ENCODE measurements around the gene TAF1.
"Not testable (repeated sequence)": the region's sequence is repeated elsewhere in the genome, so short reads cannot be mapped to it uniquely, and the experiment has no call there.

TAF1 gene, protein sequence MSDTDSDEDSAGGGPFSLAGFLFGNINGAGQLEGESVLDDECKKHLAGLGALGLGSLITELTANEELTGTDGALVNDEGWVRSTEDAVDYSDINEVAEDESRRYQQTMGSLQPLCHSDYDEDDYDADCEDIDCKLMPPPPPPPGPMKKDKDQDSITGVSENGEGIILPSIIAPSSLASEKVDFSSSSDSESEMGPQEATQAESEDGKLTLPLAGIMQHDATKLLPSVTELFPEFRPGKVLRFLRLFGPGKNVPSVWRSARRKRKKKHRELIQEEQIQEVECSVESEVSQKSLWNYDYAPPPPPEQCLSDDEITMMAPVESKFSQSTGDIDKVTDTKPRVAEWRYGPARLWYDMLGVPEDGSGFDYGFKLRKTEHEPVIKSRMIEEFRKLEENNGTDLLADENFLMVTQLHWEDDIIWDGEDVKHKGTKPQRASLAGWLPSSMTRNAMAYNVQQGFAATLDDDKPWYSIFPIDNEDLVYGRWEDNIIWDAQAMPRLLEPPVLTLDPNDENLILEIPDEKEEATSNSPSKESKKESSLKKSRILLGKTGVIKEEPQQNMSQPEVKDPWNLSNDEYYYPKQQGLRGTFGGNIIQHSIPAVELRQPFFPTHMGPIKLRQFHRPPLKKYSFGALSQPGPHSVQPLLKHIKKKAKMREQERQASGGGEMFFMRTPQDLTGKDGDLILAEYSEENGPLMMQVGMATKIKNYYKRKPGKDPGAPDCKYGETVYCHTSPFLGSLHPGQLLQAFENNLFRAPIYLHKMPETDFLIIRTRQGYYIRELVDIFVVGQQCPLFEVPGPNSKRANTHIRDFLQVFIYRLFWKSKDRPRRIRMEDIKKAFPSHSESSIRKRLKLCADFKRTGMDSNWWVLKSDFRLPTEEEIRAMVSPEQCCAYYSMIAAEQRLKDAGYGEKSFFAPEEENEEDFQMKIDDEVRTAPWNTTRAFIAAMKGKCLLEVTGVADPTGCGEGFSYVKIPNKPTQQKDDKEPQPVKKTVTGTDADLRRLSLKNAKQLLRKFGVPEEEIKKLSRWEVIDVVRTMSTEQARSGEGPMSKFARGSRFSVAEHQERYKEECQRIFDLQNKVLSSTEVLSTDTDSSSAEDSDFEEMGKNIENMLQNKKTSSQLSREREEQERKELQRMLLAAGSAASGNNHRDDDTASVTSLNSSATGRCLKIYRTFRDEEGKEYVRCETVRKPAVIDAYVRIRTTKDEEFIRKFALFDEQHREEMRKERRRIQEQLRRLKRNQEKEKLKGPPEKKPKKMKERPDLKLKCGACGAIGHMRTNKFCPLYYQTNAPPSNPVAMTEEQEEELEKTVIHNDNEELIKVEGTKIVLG (N-terminal part only)

GRCh38 chrX:71365875-71366673, at the start of gene TAF1:
Gene TAF1 (plus strand): TSS chrX:71366357. CDS start chrX:71366375, 18 bp downstream.
- DNase-seq, result peak; percentile 86 to 88

DNA sequence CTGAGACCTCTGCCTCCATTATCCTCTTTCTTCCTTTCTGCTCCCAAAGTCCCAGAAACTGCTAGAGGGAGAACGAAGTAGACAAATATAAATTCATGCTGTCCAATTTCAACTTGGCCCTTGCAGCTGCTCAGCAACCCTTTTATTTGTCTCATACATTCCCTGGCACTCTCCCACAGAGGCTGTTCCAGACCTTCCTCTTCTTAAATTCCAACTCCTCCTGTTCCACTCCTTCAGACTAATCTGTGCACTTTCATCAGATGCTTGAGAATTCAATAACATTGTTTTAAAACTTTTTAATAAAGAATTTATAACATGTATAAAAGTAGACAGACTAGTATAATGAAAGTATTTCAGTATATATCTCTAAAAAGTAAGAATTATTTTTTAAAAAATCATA, 49.2 kb upstream of the TAF1 start:
- DNase-seq, result not testable (repeated sequence)

DNA sequence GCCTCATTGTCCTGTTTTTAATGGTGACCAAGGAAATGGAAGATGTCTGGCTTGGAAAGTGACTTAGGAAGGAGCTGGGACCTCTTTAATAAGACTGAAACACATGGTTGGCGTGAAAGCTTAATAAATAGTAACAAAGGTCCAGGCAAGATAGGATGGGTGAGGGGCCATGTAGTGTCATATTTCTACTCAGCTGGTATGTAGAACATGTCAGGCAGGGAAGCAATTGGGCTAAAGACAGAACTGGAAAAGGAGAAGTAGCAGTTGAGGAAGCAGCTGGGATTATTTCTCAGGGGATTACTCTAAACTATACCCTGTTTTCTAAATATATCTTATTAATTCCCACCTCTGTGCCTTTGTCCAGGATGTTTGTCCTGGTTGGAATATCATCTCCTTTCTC, 46.0 kb upstream of the TAF1 start:
- DNase-seq, result no peak

DNA sequence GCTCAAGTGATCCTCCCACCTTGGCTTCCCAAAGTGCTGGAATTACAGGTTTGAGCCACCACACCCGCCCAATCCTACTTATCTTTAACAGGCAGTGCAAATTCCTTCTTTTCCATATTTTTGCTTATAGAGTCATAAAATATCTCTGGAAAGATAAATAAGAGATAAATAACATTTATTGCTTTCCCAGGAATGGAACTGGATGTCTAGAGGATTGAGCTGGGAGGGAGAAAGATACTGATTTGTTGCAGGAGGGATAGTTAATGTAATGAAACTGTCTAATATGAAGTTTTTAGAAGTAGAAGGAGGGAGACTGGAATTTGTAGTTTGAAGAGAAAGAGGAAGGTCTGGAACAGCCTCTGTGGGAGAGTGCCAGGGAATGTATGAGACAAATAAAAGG, 44.4 kb upstream of the TAF1 start:
- no peak for DNase-seq

DNA sequence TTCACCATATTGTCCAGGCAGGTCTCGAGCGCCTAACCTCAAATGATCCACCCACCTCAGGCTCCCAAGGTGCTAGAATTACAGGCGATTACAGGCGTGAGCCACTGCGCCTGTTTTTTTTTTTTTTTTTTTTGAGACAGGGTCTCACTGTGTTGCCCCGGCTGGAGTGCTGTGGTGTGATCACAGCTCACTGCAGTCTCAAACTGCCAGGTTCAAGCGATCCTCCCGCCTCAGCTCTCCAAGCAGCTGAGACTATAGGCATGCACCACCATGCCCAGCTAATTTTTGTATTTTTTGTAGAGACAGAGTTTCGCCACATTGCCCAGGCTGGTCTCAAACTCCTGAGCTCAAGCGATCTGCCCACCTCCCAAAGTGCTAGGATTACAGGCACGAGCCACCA, 41.7 kb upstream of the TAF1 start:
- not testable (repeated sequence) for DNase-seq

DNA sequence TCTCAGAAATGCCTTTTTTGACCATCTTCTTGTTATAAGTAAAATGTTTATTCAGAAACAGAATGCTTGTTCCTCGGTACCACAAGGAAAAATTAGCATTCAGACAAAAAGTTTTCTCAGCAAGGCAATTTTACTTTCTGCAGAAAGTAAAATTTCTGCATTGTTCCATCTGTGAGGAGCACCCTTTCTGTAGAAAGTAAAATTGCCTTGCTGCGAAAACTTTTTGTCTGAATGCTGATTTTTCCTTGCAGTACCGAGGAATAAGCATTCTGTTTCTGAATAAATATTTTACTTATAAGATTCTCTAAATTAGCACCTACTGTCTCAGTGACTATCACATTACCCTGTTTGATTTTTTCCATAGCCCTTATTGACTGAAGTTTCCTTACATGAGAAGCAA, 39.8 kb upstream of the TAF1 start:
- DNase-seq, result no peak

DNA sequence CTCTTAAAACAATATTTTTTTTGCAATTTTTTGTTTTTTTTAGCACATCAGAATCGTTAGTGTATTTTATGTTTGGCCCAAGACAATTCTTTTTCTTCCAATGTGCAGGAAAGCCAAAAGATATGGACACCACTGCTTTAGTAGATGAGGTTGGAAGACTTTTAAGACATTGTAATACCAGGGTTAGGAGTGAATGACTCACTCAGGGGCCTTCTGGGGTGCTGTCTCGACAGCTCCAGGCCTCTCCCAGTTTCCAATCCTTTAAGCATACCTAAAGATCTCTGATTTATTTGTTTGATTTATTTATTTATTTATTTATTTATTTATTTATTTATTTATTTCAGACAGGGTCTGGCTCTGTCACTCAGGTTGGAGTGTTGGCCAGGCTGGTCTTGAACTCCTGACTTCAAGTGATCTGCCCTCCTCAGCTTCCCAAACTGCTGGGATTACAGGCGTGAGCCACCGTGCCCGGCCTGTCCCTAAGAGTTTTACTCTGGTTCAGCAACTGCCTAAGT, 16.9 kb upstream of the TAF1 start:
- not testable (repeated sequence) for DNase-seq

GRCh38 chrX:71349867-71350266, 16.3 kb upstream of the TAF1 start:
- DNase-seq, result not testable (repeated sequence)

GRCh38 chrX:71352439-71352838, 13.7 kb upstream of the TAF1 start:
- DNase-seq, result not testable (repeated sequence)

DNA sequence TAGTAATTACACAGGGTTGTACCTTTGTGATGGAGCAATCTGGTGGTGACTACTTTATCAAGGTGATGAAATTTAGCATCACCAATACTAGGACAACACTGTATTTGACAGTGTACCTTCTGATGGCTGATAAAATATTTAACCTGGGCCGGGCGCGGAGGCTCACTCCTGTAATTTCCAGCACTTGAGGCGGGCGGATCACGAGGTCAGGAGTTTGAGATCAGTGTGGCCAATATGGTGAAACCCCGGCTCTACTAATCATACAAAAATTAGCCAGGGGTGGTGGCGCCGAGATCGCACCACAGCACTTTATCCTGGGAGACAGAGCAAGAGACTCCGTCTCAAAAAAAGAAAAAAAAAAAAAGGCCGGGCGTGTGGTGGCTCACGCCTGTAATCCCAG, 1.9 kb upstream of the TAF1 start:
- DNase-seq, result no peak

- no peak for DNase-seq
These were observed 742 bp upstream of the TAF1 start for GRCh38 chrX:71365356-71365874.

- DNase-seq, result peak; percentile 42 to 46
These were observed 608 bp downstream of the TAF1 start for GRCh38 chrX:71366674-71367256.

GRCh38 chrX:71367396-71367795, 1.2 kb downstream of the TAF1 start:
- DNase-seq, result peak; percentile 26 to 43

GRCh38 chrX:71372388-71372787, 6.2 kb downstream of the TAF1 start:
- no peak for DNase-seq

- no peak for DNase-seq
These were observed 12.6 kb downstream of the TAF1 start for GRCh38 chrX:71378732-71379131.

DNA sequence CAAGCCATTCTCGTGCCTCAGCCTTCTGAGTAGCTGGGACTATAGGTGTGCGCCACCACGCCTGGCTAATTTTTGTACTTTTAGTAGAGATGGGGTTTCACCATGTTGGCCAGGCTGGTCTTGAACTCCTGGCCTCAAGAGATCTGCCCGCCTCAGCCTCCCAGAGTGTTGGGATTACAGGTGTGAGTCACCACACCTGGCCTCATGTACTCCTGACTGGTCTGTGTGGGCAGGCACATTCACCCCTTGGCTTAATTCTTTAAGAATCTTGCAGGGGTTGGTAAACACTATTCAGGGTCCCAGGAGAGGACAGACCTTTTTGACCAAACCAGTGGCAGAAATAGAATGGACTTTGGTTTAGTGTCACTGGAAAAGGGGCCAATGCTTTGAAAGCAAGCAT, 25.6 kb downstream of the TAF1 start:
- not testable (repeated sequence) for DNase-seq

GRCh38 chrX:71393919-71394318, 27.8 kb downstream of the TAF1 start:
- DNase-seq, result no peak

- DNase-seq, result no peak
These were observed 30.4 kb downstream of the TAF1 start for GRCh38 chrX:71396576-71396975.

GRCh38 chrX:71400710-71401109, 34.6 kb downstream of the TAF1 start:
- DNase-seq, result no peak

GRCh38 chrX:71416260-71416659, 50.1 kb downstream of the TAF1 start:
- DNase-seq, result not testable (repeated sequence)

DNA sequence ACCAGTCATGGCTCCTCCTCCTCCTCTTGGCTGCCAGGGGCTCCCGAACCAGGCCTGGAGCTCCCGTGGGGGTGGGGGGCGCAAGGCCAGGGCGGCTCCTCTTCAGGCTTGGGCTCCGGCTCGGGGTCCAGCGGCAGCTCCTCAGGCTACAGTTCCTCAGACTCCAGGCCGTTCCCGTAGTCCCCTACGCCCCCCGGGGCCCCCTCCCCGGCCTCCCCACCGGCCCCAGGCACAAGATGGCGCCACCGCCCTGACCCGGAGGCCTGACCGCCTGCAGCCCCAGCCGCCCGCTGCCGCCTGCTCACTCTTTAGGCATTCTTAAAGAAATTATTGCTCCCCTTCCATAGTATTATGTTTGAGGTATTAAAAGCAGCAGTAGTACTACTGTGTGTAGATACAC, 54.5 kb downstream of the TAF1 start:
- no peak for DNase-seq

Data from activated T-cell treated with anti-CD3 and anti-CD28 coated beads, Interleukin-2, amount 50 U/mL, for 48 hours (primary cell).